Measurements from ENCODE around the gene DNAJB12. TPM values are rescaled to one million over a fixed set of nuclear protein-coding genes. Genes with fewer than 3 reads are reported as not detected.
"Not testable (repeated sequence)": the region's sequence is repeated elsewhere in the genome, so short reads cannot be mapped to it uniquely, and the experiment has no call there.

DNAJB12 gene
- total RNA-seq, 1 donor from 2014 or later = 21.6 TPM

GRCh38 chr10:72388062-72388461 lies 33.3 kb upstream of the DNAJB12 start:
- no peak for TF ChIP-seq CTCF (IDR thresholded peaks at IDR 0.05; ENCODE audit: insufficient read depth, low read length, severe bottlenecking)
- FAIRE-seq (no peak), DNase-seq (ENCODE audit: low read depth) (no peak)
- Histone ChIP-seq H3K4me3 (ENCODE audit: low read depth, low read length) (no peak overlapping the region), H3K36me3 (ENCODE audit: control insufficient read depth, insufficient read depth, low read length) (no peaks in the 10 kb centered on the region), H3K27me3 (ENCODE audit: control insufficient read depth, insufficient read depth, low read length) (no peaks in the 10 kb centered on the region)

GRCh38 chr10:72386916-72387586 lies 32.3 kb upstream of the DNAJB12 start:
- no peak for FAIRE-seq
- H3K36me3 ChIP-seq (ENCODE audit: control insufficient read depth, insufficient read depth, low read length) = no peaks in the 10 kb centered on the region
- DNase-seq (ENCODE audit: low read depth) = no peak
- TF ChIP-seq CTCF (IDR thresholded peaks at IDR 0.05; ENCODE audit: insufficient read depth, low read length, severe bottlenecking) = no peak
- no peaks in the 10 kb centered on the region for H3K27me3 ChIP-seq (ENCODE audit: control insufficient read depth, insufficient read depth, low read length)
- no peak overlapping the region for H3K4me3 ChIP-seq (ENCODE audit: low read depth, low read length)

- H3K36me3 ChIP-seq (ENCODE audit: control insufficient read depth, insufficient read depth, low read length) = no peaks in the 10 kb centered on the region
- no peak overlapping the region for H3K4me3 ChIP-seq (ENCODE audit: low read depth, low read length)
- DNase-seq (ENCODE audit: low read depth) (no peak), FAIRE-seq (no peak)
- H3K27me3 ChIP-seq (ENCODE audit: control insufficient read depth, insufficient read depth, low read length) = no peaks in the 10 kb centered on the region
- no peak for TF ChIP-seq CTCF (IDR thresholded peaks at IDR 0.05; ENCODE audit: insufficient read depth, low read length, severe bottlenecking)
Observed at GRCh38 chr10:72385724-72386123, 31.0 kb upstream of the DNAJB12 start.

- H3K36me3 ChIP-seq (ENCODE audit: control insufficient read depth, insufficient read depth, low read length); H3K4me3 ChIP-seq (ENCODE audit: low read depth, low read length); H3K27me3 ChIP-seq (ENCODE audit: control insufficient read depth, insufficient read depth, low read length); FAIRE-seq: not testable (repeated sequence)
- peak; percentile 19 for DNase-seq (ENCODE audit: low read depth)
Observed at GRCh38 chr10:72384982-72385381, 30.3 kb upstream of the DNAJB12 start.

GRCh38 chr10:72379776-72380175 lies 25.1 kb upstream of the DNAJB12 start:
- H3K4me3 ChIP-seq (ENCODE audit: low read depth, low read length) = no peak overlapping the region
- TF ChIP-seq CTCF (IDR thresholded peaks at IDR 0.05; ENCODE audit: insufficient read depth, low read length, severe bottlenecking) = no peak
- H3K27me3 ChIP-seq (ENCODE audit: control insufficient read depth, insufficient read depth, low read length) = no peaks in the 10 kb centered on the region
- FAIRE-seq (no peak), DNase-seq (ENCODE audit: low read depth) (no peak)
- peaks cover 2% of the 10 kb centered on the region for H3K36me3 ChIP-seq (ENCODE audit: control insufficient read depth, insufficient read depth, low read length)

GRCh38 chr10:72379062-72379461 lies 24.3 kb upstream of the DNAJB12 start:
- Histone ChIP-seq H3K4me3 (ENCODE audit: low read depth, low read length) (no peak overlapping the region), H3K36me3 (ENCODE audit: control insufficient read depth, insufficient read depth, low read length) (peaks cover 2% of the 10 kb centered on the region), H3K27me3 (ENCODE audit: control insufficient read depth, insufficient read depth, low read length) (no peaks in the 10 kb centered on the region)
- DNase-seq (ENCODE audit: low read depth) = no peak
- TF ChIP-seq CTCF (IDR thresholded peaks at IDR 0.05; ENCODE audit: insufficient read depth, low read length, severe bottlenecking) = no peak
- FAIRE-seq = no peak
